ENCODE data around the gene E4F1.

DNA sequence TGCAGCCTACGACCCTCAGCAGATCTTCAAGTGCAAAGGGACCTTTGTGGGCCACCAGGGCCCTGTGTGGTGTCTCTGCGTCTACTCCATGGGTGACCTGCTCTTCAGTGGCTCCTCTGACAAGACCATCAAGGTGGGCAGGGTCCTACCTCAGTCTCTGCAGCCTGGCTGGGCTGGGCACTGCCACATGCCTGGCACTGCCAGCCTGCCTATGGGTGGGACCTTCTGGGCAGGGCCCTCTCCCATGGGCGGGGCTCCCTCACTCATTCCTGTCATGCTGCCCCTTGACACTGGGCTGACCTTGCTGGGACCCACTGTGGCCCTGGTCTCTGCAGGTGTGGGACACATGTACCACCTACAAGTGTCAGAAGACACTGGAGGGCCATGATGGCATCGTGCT lies 49.5 kb upstream of the E4F1 start:
- TF ChIP-seq CTCF (IDR thresholded peaks at IDR 0.05; ENCODE audit: low read depth, low read length) = no peak
- TF ChIP-seq EZH2phosphoT487 (IDR thresholded peaks at IDR 0.05; ENCODE audit: low read depth) = no peak

Data from OCI-LY3 (cell line).